EH (cell line): Measurements from ENCODE around the gene ZNF500.

Source experiments
- DNase-seq: peaks from one replicate; pipeline ENCODE4 v3.0.0-alpha.2; 2015; ENCODE audit warnings: low read depth

The ZNF500 gene

GRCh38 chr16:4704913-4705312 is 62.0 kb downstream of the ZNF500 start:
- DNase-seq: no peak

- DNase-seq: no peak
These were observed 62.5 kb downstream of the ZNF500 start for GRCh38 chr16:4704491-4704890.

- no peak for DNase-seq
These were observed 63.1 kb downstream of the ZNF500 start for GRCh38 chr16:4703906-4704305.

GRCh38 chr16:4702466-4702808 is 64.5 kb downstream of the ZNF500 start:
- DNase-seq: no peak

GRCh38 chr16:4701791-4702465 is 65.0 kb downstream of the ZNF500 start:
- DNase-seq: no peak

- DNase-seq: no peak
These were observed 65.8 kb downstream of the ZNF500 start for GRCh38 chr16:4700997-4701743.

- no peak for DNase-seq
These were observed 66.5 kb downstream of the ZNF500 start for GRCh38 chr16:4700380-4700996.

GRCh38 chr16:4699046-4699556 is 67.9 kb downstream of the ZNF500 start:
- DNase-seq: no peak

GRCh38 chr16:4698321-4699045 is 68.5 kb downstream of the ZNF500 start:
- no peak for DNase-seq
